Sigmoid colon (tissue), 4 donors: ENCODE data around the gene POLD2.

Experiments used
- EP300 ChIP-seq, 4 donors: sonication (generic); formaldehyde crosslinking; IDR thresholded peaks; one replicate each; pipeline ENCODE4 v1.6.1; 2017; ENCODE audit warnings: antibody characterized with exemption in 4 of 4
- POLR2A ChIP-seq, 2 donors: fragments of 450-650 bp; IDR thresholded peaks; one replicate each; pipeline ENCODE4 v1.6.1; 2016; ENCODE audit warnings: antibody characterized with exemption in 2 of 2, mild to moderate bottlenecking in 2 of 2, moderate library complexity in 2 of 2
- POLR2AphosphoS5 ChIP-seq, 4 donors: sonication (generic); formaldehyde crosslinking; IDR thresholded peaks; one replicate each; pipeline ENCODE4 v1.6.1; 2017; ENCODE audit warnings: antibody characterized with exemption in 4 of 4
- TF ChIP-seq, protein P1 (sequence below), 4 experiments: fragments of 450-650 bp in 3 of 4; fragments of 200-600 bp in 1 of 4; IDR thresholded peaks; one replicate each; pipeline ENCODE4 v1.5.1; 2016 to 2019; ENCODE audit warnings: antibody characterized with exemption in 4 of 4, mild to moderate bottlenecking in 3 of 4, moderate library complexity in 2 of 4

GRCh38 chr7:44112231-44112996, 10.9 kb downstream of the POLD2 start:
- no peak for TF ChIP-seq POLR2A (IDR thresholded peaks at IDR 0.05)
- TF ChIP-seq, protein P1, sequence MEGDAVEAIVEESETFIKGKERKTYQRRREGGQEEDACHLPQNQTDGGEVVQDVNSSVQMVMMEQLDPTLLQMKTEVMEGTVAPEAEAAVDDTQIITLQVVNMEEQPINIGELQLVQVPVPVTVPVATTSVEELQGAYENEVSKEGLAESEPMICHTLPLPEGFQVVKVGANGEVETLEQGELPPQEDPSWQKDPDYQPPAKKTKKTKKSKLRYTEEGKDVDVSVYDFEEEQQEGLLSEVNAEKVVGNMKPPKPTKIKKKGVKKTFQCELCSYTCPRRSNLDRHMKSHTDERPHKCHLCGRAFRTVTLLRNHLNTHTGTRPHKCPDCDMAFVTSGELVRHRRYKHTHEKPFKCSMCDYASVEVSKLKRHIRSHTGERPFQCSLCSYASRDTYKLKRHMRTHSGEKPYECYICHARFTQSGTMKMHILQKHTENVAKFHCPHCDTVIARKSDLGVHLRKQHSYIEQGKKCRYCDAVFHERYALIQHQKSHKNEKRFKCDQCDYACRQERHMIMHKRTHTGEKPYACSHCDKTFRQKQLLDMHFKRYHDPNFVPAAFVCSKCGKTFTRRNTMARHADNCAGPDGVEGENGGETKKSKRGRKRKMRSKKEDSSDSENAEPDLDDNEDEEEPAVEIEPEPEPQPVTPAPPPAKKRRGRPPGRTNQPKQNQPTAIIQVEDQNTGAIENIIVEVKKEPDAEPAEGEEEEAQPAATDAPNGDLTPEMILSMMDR (IDR thresholded peaks at IDR 0.05) = no peak
- no peak for TF ChIP-seq POLR2AphosphoS5 (IDR thresholded peaks at IDR 0.05)
- no peak for TF ChIP-seq EP300 (IDR thresholded peaks at IDR 0.05)
